Osteocyte (in vitro differentiated cells): Measurements from ENCODE around the gene SERINC5. TPM values are rescaled to one million over a fixed set of nuclear protein-coding genes. Genes with fewer than 3 reads are reported as not detected.

Experiments used
- DNase-seq: peaks from one replicate; pipeline ENCODE4 v3.0.0; 2021; ENCODE audit warnings: mixed read lengths; ENCODE audit not compliant: unreplicated experiment; ENCODE audit errors: extremely low spot score
- H3K27ac Mint-ChIP-seq: one replicate; pipeline ENCODE4 v1.8.0; 2021; ENCODE audit warnings: mild to moderate bottlenecking, mixed read lengths; ENCODE audit not compliant: unreplicated experiment
- H3K27me3 Mint-ChIP-seq: one replicate; pipeline ENCODE4 v1.8.0; 2021; ENCODE audit warnings: mixed read lengths; ENCODE audit not compliant: unreplicated experiment
- H3K36me3 Mint-ChIP-seq: one replicate; pipeline ENCODE4 v1.8.0; 2021; ENCODE audit warnings: mixed read lengths; ENCODE audit not compliant: unreplicated experiment
- H3K4me1 Mint-ChIP-seq: one replicate; pipeline ENCODE4 v1.8.0; 2021; ENCODE audit warnings: mixed read lengths; ENCODE audit not compliant: unreplicated experiment
- H3K4me3 Mint-ChIP-seq: one replicate; pipeline ENCODE4 v1.8.0; 2021; ENCODE audit warnings: mild to moderate bottlenecking, moderate library complexity, mixed read lengths; ENCODE audit not compliant: unreplicated experiment
- H3K9me3 Mint-ChIP-seq: one replicate; pipeline ENCODE4 v1.8.0; 2021; ENCODE audit warnings: mixed read lengths; ENCODE audit not compliant: unreplicated experiment
- total RNA-seq: library from RNA; stranded (reverse); gene quantifications from 2 replicates; pipeline ENCODE4 v1.2.1, GENCODE V29; 2021
- TF ChIP-seq, protein P1 (sequence below): fragments of 200-600 bp; sonication (generic); IDR thresholded peaks from 2 replicates; pipeline ENCODE4 v1.5.0; 2021; ENCODE audit warnings: antibody characterized with exemption, mild to moderate bottlenecking, moderate library complexity

SERINC5 gene
- total RNA-seq, 1 donor from 2014 or later, result 43.2 TPM

DNA sequence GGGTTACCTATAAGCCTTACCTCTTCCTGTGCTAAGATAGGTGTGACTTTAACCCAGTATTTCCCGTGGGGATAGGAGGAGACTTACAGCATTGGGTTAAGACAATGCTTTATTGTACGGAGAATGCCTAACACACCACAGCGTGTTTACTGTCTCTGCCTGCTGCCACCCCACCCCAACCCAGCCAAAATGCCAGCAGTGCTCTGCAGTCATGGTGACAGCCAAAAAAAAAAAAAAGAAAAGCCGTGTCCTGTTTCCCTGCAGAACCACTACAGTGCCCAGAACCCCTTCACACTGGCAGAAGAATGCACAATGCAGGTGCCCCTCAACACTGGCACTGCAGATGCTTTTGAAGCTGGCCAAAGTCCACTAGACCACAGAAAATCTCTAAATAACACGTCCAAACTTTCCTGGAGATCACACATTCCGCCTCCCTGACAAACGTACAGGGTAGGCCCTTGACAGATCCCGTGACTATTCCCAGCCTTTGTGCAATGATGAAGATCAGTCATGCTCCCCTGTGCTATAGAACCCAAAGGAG is 102.2 kb downstream of the SERINC5 start:
- H3K4me1 Mint-ChIP-seq, result peaks cover 52% of the 10 kb centered on the region
- peaks cover 19% of the 10 kb centered on the region for H3K36me3 Mint-ChIP-seq
- no peak overlapping the region for H3K27ac Mint-ChIP-seq
- TF ChIP-seq, protein P1, sequence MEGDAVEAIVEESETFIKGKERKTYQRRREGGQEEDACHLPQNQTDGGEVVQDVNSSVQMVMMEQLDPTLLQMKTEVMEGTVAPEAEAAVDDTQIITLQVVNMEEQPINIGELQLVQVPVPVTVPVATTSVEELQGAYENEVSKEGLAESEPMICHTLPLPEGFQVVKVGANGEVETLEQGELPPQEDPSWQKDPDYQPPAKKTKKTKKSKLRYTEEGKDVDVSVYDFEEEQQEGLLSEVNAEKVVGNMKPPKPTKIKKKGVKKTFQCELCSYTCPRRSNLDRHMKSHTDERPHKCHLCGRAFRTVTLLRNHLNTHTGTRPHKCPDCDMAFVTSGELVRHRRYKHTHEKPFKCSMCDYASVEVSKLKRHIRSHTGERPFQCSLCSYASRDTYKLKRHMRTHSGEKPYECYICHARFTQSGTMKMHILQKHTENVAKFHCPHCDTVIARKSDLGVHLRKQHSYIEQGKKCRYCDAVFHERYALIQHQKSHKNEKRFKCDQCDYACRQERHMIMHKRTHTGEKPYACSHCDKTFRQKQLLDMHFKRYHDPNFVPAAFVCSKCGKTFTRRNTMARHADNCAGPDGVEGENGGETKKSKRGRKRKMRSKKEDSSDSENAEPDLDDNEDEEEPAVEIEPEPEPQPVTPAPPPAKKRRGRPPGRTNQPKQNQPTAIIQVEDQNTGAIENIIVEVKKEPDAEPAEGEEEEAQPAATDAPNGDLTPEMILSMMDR, result no peak
- H3K27me3 Mint-ChIP-seq, result no peaks in the 10 kb centered on the region
- no peaks in the 10 kb centered on the region for H3K9me3 Mint-ChIP-seq
- H3K4me3 Mint-ChIP-seq, result no peak overlapping the region
- no peak for DNase-seq

DNA sequence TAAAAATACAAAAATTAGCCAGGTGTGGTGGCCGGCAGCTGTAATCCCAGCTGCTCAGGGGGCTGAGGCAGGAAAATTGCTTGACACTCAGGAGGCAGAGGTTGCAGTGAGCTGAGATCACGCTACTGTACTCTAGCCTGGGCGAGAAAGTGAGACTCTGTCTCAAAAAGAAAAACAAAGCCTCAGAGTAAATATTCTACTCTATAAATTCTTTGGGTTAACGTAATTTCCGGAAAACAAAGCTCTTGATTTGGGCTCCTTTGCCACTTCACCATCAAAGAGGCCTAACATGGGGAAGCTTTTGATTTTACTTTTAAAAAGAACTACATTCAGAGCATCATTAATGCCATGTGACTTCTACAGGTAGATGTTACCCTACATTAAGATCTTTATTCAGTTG is 103.1 kb downstream of the SERINC5 start:
- H3K9me3 Mint-ChIP-seq, result no peaks in the 10 kb centered on the region
- no peaks in the 10 kb centered on the region for H3K27me3 Mint-ChIP-seq
- peaks cover 22% of the 10 kb centered on the region for H3K36me3 Mint-ChIP-seq
- H3K4me1 Mint-ChIP-seq, result peaks cover 43% of the 10 kb centered on the region
- H3K27ac Mint-ChIP-seq, result no peak overlapping the region
- DNase-seq, result no peak
- H3K4me3 Mint-ChIP-seq, result no peak overlapping the region
- TF ChIP-seq, protein P1, result no peak

DNA sequence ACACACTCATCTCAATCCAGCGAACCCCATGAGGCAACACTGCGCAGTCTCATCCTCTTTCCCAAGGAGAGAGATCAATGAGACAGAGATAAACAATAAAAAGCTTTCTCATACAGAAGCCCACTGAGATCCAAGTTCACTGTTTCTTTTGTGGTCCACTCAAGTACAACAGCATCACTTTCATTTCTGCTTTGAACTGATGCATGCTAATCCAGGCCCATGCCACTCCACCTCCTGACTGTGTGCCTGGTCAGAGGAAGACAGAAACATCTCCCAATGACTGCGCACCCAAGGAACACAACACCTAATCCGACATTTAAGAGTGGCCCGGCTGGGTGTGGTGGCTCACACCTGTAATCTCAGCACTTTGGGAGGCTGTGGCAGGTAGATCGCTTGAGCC is 104.0 kb downstream of the SERINC5 start:
- H3K36me3 Mint-ChIP-seq, result peaks cover 27% of the 10 kb centered on the region
- H3K4me1 Mint-ChIP-seq, result peaks cover 36% of the 10 kb centered on the region
- H3K4me3 Mint-ChIP-seq, result no peak overlapping the region
- TF ChIP-seq, protein P1, result no peak
- no peak for DNase-seq
- H3K27me3 Mint-ChIP-seq, result no peaks in the 10 kb centered on the region
- H3K9me3 Mint-ChIP-seq, result no peaks in the 10 kb centered on the region
- no peak overlapping the region for H3K27ac Mint-ChIP-seq

DNA sequence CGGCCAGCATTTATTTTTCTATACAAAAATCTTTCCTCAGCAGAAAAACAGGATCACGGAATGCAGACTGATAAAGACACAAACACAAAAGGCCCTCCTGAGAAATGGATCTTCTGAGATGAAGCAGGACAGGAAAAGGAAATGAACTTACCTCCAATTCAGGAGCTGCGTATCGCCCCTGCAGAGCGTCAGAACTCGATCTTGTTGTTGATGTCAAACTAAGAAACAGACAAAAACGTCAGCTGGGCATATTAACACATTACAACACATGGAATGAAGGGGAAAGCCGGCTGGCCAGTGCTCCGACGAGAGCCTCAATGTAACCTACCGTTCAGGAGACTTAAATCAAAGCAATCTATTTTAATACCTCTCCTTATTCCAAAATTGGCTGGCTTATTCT is 105.1 kb downstream of the SERINC5 start:
- H3K27me3 Mint-ChIP-seq, result no peaks in the 10 kb centered on the region
- H3K9me3 Mint-ChIP-seq, result no peaks in the 10 kb centered on the region
- peaks cover 26% of the 10 kb centered on the region for H3K4me1 Mint-ChIP-seq
- TF ChIP-seq, protein P1, result no peak
- H3K36me3 Mint-ChIP-seq, result peaks cover 35% of the 10 kb centered on the region
- DNase-seq, result no peak
- no peak overlapping the region for H3K27ac Mint-ChIP-seq
- H3K4me3 Mint-ChIP-seq, result no peak overlapping the region

DNA sequence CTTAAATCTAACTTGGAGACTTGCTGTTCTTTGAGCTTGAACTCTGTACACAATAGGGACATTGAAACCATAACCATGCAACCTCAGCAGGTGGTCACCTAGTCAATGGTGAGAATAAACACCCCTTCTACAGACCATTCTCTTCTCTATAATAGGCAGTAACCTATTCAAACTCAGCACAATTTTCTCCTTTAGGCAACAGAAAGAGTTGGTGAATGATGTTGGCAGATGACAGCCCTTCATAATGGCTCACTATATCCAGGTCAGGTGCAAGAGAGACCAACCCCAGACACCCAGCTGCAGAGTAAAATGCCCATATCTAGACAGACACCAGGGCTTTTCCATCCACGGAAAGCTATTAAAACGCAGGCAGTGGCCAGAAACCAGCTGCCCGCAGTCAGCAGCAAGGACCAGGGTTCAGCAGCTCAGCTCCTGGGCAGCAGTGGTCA is 106.7 kb downstream of the SERINC5 start:
- H3K4me3 Mint-ChIP-seq, result no peak overlapping the region
- TF ChIP-seq, protein P1, result no peak
- H3K36me3 Mint-ChIP-seq, result peaks cover 37% of the 10 kb centered on the region
- no peak for DNase-seq
- no peaks in the 10 kb centered on the region for H3K27me3 Mint-ChIP-seq
- no peak overlapping the region for H3K27ac Mint-ChIP-seq
- no peaks in the 10 kb centered on the region for H3K9me3 Mint-ChIP-seq
- H3K4me1 Mint-ChIP-seq, result peaks cover 11% of the 10 kb centered on the region
